HL-60/S4 treated with retinoic acid at 250 ng/mL for 4 days and 3 days (cell line): ENCODE measurements around the gene MAP2K6.

Experiments used
- in situ Hi-C: fragments of 300-500 bp; cut with MboI; formaldehyde crosslinking; loops from 2 replicates; pipeline ENCODE4 v1.7.0; 2022; ENCODE audit warnings: low sequenced_read_pairs

The MAP2K6 gene

DNA sequence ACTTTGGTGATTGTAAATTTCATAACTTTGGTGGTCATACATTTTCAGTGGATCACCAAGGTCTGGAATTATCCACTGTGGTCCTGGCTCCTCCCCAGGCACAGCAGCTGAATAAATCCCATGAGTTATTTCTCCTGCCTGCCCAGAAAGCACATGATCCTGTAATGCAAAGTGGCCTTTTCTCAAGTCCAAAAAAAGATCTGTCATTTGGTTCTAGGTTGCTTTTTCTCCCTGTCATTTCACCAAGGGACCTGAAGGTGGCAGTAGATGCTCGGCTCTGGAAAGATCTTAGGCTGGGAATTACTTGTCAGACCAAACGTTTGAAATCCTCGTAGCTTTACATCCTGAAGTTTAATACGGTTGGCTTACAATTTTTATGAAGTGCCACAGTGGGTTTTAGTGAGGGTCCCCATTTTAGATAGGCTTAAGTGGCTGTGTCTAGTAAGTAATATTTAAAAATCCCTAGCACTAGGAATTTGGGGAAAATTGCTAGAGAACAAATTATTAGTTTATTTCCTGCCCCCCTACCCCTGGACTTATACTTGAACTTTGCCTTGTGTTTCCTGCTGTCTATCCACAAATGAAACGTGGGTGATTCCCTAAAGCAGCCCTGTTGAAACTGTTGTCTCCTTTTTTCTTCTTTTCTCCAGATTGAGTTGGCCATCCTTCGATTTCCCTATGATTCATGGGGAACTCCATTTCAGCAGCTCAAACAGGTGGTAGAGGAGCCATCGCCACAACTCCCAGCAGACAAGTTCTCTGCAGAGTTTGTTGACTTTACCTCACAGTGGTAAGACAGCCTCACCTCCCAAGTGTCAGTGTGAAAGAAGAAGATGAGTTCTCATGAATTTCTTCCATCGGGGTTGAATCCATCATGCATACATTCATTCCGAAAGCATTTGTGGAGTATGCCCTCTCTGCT, 111.7 kb downstream of the MAP2K6 start:
- in situ Hi-C loops, result no loop called here

GRCh38 chr17:69528035-69528434, 113.5 kb downstream of the MAP2K6 start:
- in situ Hi-C loops, result no loop called here

DNA sequence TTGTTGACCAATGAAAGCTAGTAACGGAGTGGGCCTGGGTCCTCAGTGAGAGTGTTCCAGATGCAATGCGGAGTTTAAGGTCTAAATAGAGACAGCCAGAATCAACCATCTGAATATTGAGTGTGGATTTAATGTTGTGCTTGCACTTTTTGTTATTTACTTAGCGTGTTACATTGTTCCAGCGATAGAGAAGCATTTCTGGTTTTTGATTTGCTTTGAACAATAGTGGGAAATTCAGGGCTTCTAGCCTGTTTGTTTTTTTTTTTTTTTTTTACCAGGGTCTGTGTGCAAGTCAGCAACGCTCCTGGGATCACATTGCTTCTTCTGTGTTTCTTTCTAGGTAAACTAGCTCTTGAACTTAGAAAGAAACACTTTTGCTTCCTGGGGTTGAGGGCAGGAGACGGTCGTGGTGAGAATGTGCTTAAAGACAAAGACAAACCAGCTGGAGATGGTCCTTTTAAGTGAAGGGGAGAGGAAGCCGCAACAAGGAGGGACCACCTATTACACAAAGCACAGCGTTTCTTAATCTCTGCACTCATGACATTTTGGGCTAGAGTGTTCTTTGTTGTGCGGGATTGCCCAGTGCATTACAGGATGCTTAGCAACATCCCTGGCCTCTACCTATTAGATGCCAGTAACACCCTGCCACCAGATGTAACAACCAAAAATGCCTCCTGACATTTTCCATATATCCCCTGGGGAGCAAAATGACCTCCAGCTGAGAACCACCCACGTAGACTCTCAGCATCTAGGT, 119.2 kb downstream of the MAP2K6 start:
- in situ Hi-C loops, result no loop called here

GRCh38 chr17:69534235-69534621, 119.7 kb downstream of the MAP2K6 start:
- in situ Hi-C loops, result no loop called here

DNA sequence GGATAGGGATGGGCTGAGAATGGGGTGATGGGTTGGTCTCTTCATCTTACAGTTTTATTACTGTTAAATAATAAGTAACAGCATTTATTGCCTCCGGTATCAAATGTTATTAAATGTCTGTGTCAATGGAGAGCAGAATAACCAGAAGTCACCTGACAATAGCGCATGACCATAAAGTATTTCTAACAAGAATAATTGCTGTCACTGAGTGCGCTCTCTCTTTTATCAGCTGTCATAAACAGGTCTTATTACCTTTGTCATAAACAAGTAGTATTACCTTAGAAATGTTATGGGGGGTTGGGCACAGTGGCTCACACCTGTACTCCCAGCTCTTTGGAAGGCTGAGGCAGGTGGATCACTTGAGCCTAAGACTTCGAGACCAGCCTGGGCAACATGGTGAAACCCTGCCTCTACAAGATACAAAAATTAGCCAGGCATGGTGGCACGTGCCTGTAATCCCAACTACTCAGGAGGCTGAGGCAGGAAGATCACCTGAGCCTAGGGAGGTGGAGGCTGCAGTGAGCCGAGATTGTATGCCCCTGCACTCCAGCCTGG, 120.6 kb downstream of the MAP2K6 start:
- in situ Hi-C loops, result no loop called here

DNA sequence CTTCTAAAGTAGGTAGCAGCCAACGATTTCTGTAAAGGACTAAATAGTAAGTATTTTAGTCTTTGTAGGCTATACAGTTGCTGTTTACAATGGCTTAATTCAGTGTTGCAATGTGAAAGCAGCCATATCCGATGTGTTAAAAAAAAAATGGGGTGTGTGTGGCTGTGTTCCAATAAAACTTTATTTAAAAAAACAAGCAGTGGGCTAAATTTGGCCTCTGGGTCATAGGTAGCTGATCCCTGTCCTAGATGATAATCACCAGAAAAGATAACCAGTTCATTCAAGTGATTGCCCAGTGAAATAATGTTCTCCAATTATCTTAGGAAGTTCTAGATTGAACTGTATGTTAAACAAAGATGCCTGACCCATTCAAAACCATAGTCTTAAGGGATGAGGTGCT, 124.3 kb downstream of the MAP2K6 start:
- in situ Hi-C loops, result no loop called here

GRCh38 chr17:69539274-69539673, 124.8 kb downstream of the MAP2K6 start:
- in situ Hi-C loops, result no loop called here

GRCh38 chr17:69539781-69540319, 125.4 kb downstream of the MAP2K6 start:
- in situ Hi-C loops, result no loop called here

GRCh38 chr17:69540356-69540755, 125.9 kb downstream of the MAP2K6 start:
- in situ Hi-C loops, result no loop called here

DNA sequence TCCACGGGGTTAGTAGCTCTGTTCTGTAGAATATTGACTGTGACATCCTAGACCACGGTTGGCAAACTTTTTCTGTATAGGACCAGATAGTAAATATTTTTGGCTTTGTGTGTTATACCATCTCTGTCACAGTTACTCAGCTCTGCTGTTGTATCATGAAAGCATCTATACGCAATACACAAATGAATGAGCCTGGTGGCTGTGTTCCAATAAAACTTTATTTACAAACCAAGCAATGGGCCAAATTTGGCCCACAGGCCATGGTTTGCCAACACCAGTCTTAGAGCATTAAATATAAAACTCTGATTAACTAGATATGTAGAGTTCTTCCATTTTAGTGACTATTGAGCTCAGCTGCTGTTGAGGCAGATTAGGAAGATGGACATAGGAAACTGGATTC, 132.7 kb downstream of the MAP2K6 start:
- in situ Hi-C loops, result no loop called here

DNA sequence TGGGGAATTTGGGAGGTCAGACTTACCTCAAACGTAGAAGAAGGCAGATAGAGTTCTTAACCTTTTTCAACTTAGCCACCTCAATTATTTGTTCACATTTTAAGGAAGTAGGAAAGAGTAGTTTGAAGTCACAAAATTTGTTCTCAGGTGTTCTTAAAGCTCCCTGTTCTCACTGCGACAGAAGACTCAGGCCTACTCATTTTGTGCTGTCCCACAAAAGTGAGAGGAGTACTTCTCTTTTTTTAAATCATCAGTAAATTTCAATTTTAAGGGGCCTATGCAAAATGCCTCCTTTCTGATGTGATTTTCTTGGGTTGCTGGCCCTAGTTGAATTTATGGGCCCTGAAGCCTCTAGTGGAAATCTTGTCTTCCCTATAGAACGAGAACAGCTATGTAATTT, 133.4 kb downstream of the MAP2K6 start:
- in situ Hi-C loops, result no loop called here

DNA sequence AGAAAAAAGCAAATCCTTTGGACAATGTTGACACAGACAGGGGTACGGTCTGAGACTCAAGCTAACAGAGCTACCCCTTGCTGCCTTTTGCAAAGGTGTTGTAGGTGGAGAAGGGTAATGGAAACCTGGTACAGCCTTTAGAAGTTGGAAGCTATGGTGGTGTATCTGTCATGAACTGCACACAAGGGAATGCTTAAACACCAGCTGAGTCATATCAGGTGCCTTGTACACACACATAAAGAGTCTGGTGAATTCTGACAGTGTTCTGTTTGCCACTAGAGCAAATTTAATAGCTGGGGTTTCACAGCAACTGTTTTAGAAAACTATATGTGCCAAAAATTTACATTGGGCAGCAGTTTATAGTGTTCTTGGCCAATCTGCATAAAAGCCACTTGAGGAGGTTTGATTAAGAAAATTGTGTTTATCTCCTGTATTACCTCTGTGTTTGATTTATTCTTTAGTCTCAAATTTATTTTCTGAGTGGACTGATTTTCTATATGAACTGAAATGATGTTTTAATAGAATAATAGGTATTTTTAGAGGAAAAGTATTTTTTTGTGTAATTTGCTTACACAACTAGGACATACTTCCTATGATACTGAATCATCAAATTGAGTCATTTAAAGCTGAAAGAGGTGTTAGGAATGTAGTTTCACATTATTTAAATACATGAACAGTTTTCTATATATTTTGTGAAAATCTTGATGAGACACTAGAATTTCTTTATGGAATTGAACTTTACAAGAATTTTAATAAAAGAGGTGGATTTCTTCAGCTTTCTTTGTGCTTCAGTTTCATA, 136.9 kb downstream of the MAP2K6 start:
- in situ Hi-C loops, result no loop called here

DNA sequence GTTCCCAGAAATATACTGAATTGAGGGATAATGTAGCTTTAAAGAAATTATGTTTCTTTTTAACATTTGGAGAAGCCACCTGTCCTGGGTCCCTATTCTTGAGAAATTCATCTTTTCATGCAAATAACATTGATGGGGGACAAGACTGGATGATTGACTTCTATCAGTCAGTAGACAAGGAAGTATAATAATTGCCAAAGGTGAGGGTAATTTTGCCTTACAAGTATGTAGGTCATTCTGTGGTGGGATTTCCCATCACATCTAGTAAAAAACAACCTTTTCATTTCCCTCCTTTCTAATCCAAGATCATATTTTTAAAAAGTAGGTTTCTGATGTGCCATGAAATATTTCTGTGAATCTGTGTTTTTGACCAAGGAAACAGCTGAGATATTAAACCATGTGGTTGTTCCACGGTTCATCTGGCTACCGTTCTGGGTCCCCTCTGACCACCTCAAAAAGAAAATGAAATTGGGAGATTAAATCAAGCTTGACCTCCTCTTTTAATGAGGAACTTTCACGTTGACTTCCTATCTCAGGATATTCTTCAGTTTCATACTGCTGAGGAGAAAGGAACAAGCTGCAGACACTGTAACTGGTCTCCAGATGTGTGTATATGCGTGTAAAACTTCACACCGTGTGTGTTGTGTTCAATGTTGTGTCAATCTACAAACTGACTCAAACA, 138.6 kb downstream of the MAP2K6 start:
- in situ Hi-C loops, result no loop called here

GRCh38 chr17:69555056-69555455, 140.6 kb downstream of the MAP2K6 start:
- in situ Hi-C loops, result no loop called here

DNA sequence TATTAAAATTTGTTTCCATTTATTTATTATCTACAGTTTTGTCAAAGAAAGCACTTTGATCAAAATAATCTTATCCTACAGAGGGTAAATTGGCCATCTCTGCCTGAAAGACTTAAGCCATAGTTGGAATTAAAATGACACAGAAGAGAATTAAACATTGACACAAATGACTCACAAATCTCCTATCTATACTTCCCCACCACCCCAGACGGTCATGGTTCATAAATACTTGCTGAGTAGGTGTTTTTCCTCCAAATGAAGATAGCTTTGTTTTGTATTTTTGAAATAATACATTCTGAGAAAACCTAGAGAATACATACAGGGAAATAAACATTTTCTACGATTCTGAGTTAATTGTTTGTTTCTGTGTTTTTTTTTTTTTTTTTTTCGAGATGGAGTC, 142.8 kb downstream of the MAP2K6 start:
- in situ Hi-C loops, result no loop called here

DNA sequence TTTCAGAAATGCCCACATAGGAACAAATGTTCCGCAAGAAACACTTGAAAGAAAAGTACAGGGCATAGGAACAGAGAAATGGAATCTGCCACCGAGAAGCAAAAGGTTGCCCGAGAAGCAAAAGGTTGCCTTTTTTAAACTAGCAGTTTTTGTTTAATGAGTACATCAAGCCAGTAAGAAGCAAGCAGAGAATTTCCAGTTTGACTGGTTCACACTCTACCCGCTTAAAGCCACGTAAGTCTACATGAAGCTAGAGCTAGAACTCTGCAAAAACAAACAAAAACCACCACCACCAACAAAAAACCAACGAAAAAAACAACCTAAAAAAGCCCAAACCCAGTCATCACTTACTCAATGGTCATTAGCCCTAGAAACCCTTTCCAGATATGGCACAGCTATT, 144.3 kb downstream of the MAP2K6 start:
- in situ Hi-C loops, result no loop called here

- in situ Hi-C loops, result no loop called here
These were observed 146.5 kb downstream of the MAP2K6 start for GRCh38 chr17:69560987-69561441.

- in situ Hi-C loops, result no loop called here
These were observed 147.0 kb downstream of the MAP2K6 start for GRCh38 chr17:69561462-69561861.

DNA sequence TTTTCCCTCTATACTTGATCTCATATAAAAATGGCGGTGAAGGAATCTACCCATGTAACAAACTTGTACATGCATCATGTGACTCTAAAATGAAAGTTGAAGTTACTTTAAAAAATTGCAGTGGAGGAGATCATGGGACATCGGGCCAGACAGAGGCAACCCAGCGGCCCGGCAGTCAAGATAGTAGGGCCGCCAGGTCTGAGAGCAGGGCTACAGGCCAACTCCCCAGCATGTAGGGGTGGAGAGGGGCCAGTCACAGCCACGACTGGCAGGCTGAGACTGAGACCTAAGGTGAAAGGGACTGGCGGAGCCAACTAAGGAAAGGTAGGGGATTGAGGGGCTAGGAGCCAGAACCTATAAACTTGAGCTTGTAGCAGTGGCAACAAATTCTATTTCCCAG, 150.9 kb downstream of the MAP2K6 start:
- in situ Hi-C loops, result no loop called here

- in situ Hi-C loops, result no loop called here
These were observed 152.6 kb downstream of the MAP2K6 start for GRCh38 chr17:69567130-69567529.
